HG03095 (cell line): ENCODE measurements around the gene CHRNA5.
A peak's percentile ranks its signal among the peaks of the same experiment; 100 is the strongest.
"Not testable (repeated sequence)": the region's sequence is repeated elsewhere in the genome, so short reads cannot be mapped to it uniquely, and the experiment has no call there.

ENCODE experiments used
- ATAC-seq: cut with Tn5 transposase; IDR thresholded peaks from one replicate; pipeline ENCODE4 v1.9.1; 2021; ENCODE audit warnings: moderate library complexity; ENCODE audit not compliant: unreplicated experiment

Gene CHRNA5

DNA sequence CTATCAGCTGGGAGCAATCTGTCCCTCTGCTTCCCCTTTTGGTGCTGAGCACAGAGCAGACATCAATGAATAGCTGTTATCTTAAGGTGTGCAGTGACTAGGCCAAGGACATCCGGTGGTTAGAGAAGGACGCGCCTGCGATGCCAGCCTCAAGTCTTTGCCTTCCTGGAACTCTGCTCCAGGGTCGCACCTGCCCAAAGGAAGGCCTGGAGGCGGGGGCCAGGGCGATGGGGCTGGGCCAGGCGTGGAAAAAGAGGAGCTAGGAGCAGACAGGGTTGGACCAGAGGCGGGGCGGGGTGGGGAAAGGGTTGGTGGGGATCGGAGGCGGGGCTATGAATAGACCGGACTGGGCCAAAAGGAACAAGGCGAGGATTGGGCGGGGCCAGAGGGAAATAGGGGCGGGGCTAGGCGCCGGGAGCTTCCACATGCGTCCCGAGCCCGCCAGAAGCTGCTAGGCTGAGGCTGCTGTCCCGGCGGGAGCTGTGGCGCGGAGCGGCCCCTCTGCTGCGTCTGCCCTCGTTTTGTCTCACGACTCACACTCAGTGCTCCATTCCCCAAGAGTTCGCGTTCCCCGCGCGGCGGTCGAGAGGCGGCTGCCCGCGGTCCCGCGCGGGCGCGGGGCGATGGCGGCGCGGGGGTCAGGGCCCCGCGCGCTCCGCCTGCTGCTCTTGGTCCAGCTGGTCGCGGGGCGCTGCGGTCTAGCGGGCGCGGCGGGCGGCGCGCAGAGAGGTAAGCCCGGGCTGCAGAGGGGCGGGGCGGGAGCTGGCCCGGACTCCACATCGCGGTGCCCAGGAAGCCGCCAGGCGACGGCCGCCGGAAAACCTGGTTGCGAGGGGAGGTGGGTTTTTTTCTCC is at the start of gene CHRNA5:
Gene CHRNA5 (plus strand): TSS at position 424 of the 854 bp plus-strand sequence. CDS start 200 bp downstream, at position 624.
- ATAC-seq: peak; percentile 68

DNA sequence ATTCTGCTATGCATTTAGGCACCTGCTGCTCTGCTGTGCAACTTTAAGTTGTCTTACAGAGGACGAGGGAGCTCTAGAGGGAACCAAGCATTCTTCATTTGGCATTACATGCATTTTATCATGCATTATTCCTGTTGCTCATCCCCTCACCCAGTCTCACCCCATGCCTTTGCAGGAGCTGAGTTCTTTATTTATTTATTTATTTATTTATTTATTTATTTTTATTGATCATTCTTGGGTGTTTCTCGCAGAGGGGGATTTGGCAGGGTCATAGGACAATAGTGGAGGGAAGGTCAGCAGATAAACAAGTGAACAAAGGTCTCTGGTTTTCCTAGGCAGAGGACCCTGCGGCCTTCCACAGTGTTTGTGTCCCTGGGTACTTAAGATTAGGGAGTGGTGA is 45.3 kb upstream of the CHRNA5 start:
- not testable (repeated sequence) for ATAC-seq

GRCh38 chr15:78524230-78524629 is 41.1 kb upstream of the CHRNA5 start:
- no peak for ATAC-seq

- ATAC-seq: no peak
Observed at GRCh38 chr15:78527325-78527724, 38.0 kb upstream of the CHRNA5 start.

GRCh38 chr15:78533331-78533730 is 32.0 kb upstream of the CHRNA5 start:
- ATAC-seq: no peak

DNA sequence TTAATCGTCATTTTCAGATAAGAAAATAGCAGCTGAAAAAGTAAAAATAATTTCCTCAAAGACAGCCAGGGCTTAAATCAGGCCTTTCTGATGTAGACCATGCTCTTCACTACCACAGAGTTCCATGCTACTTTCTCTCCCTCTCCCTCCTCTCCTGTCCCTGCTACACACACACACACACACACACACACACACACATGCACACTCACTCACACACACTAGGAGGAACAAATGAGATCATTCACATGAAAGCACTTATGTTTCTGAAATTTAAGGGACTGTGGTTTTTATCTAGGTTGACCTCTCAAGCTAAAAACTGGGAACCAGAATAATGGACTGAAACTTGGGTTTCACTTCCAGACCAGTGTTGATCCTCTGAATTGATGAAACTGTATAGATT is 29.2 kb upstream of the CHRNA5 start:
- ATAC-seq: no peak

DNA sequence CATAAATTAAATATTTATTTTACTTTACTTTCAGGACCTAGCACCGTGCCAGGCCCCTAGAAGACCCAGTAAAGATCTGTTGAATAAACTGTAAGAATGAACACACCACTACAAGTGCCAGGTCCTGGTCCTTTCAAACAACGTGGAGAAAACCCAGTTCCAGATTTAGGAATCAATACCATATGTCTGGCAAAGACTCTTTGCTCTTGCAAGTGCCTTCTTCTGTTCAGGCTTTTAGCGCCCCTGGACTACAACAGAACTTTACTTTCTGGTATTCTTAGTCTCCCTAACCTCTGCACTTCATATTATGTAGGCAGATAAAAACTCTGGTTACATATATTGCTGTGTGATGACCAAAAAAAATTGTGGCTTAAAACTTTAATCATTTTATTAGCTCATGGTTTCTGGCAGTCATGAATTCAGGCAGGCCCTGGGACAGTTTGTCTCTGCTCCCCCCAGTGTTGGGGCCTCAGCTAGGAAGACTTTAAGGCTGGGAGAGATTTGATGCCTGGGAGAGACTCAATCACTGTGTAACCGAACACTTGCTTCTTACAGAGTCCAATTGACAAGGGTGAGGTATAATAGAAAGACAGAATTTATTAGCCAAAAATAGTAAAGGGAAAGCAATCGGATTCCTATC is 27.9 kb upstream of the CHRNA5 start:
- ATAC-seq: no peak

DNA sequence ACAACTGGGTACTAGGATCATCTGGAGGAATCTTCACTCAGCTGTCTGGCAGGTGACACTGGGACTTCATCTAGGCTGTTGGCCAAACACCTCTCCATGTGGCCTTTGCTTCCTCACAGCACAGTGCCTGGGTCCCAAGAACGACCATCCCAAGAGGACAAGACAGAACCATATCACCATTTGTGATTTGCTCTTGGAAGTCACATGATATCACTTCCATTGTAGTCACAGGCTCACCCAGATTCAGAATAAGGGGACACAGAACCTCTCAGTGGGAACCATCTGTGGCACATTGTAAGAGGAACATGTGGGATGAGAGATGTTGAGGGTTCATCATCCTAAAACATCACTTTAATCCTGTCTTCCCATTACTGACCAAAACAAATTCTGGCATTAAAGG is 27.0 kb upstream of the CHRNA5 start:
- no peak for ATAC-seq

DNA sequence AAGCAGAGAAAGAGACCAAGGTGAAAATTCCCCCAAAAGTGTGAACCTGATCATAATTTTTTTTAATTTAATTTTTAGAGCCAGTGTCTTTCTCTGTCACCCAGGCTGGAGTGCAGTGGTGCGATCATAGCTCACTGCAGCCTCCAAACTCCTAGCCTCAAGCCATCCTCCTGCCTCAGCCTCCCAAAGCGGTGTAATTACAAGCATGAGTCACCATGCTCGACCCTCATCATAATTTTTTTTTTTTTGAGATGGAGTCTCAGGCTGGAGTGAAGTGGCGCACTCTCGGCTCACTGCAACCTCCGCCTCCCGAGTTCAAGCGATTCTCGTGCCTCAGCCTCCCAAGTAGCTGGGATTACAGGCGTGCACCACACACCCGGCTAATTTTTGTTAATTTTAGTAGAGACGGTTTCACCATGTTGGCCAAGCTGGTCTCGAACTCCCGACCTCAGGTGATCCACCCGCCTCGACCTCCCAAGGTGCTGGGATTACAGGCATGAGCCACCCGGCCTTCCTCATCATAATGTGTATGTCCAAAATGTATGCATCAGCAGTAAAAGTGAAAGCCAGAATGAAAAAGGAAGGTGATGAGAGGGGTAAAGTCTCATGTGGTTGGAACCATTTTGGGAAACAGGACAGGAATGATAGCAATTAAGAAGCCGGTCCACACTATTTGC is 25.7 kb upstream of the CHRNA5 start:
- not testable (repeated sequence) for ATAC-seq

GRCh38 chr15:78540141-78540870 is 25.0 kb upstream of the CHRNA5 start, which contains the start of gene PSMA4:
PSMA4 (plus strand) TSS chr15:78540444; CDS start chr15:78541928, 1,484 bp downstream.
- peak; percentile 68 for ATAC-seq

DNA sequence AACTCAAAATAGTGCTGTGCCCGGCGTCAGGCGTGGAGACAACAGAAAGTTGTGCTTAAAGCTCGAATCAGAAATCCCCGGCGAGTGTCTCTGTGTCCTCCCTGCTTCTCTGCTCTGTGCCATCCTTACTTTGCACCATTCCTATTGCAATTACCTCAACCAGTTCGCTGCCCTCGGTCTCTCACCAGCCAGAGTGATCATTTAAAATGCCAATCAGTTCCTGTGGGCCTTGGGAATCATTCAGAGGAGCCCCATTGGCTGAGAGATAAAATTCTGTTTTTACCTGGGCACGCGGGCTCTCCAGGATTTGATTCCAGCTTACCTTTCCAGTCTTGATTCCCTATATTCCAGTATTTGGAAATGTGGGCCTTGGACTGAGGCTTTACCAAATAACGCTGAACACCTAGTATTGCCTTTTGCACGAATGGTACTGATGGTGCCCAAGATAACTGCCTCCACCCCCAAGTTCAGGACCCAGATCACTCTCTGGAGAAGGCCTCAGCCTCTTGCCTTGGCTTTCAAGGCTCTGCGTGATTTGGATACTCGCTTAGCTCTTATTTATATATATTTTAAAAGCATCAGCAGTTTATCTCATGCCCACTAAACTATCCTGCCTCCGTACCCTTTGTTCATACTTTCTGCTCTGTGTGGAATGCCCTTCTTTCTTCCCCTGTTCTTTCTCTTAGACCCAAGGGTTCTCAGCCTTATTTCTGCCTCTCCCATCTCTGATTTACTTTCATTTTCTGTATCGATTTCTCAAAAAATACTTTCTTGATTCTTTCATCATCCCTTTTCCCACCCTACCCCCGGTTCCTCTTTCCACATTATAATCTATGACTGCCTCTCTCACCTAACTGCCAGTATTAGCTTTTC is 24.2 kb upstream of the CHRNA5 start:
- ATAC-seq: no peak

DNA sequence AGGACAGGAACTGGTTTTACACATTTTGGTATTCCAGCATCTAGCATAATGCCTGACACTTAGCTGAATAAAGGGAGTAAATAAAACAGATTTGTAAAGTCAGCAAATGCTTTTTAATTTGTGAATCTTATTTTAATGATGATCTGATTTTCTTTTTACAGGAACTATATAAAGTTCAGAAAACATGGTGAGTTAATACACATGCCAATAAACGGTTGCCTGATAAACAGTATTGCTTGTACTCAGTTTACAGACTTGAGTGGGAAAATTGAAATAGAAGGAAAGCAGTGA is 23.6 kb upstream of the CHRNA5 start:
- ATAC-seq: no peak

DNA sequence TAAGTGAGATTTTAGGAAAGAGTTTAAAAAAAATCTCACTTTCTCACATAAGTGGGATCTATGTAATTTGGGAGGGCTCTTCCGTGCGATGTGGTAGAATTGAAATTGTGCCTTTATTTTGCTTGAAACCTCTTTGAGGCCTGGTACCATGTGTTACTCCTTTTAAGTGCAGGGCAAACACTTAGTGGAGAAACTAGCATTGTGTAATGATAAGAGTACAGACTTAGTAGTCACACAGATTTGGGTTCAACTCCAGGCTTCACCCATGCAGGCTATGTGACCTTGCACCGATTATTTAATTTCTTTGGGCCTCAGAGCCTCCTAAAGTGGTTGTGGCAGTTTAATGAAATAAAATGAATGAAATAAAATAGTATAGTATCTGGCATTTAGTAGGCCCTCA is 22.7 kb upstream of the CHRNA5 start:
- no peak for ATAC-seq

DNA sequence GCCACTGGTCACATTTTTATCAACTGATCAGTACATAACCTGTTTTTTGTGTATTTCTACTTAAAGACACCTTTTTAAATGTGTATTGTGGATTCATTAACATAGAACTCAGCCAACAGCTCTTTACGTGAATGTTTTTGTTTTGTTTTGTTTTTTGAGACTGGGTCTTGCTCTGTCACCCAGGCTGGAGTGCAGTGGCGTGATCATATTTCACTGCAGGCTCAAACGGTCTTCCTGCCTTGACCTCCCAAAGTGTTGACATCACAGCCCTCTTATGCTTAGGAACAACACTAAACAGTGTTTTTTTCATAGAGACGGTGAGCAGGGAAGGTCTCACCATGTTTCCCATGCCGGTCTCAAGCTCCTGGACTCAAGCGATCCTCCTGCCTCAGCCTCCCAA is 15.1 kb upstream of the CHRNA5 start:
- ATAC-seq: no peak

GRCh38 chr15:78550815-78551214 is 14.5 kb upstream of the CHRNA5 start:
- no peak for ATAC-seq

GRCh38 chr15:78551902-78552301 is 13.4 kb upstream of the CHRNA5 start:
- no peak for ATAC-seq

GRCh38 chr15:78552597-78552996 is 12.7 kb upstream of the CHRNA5 start:
- no peak for ATAC-seq

- not testable (repeated sequence) for ATAC-seq
Observed at GRCh38 chr15:78560201-78560600, 5.1 kb upstream of the CHRNA5 start.

DNA sequence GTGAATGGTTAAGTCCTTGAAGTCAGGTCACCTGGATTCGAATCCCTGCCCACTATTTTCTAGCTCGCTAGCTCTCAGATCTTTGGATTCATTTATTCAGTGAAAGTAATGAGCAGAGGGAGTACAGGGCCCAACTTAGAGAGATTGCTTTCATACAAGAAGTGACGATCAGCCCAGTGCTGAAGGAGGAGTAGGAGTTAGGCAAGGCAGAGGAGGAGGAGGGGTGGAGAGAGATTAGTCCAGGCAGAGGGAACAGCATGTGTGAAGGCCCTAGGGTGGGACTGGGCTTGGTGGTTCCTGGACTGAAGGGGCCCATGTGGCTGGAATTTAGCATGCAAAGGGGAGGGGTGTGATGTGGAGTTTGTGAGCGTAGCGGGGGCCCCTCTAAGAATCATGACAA is 3.8 kb upstream of the CHRNA5 start:
- ATAC-seq: no peak

- no peak for ATAC-seq
Observed at GRCh38 chr15:78563092-78563491, 2.2 kb upstream of the CHRNA5 start.
